Measurements from ENCODE around the gene SCAF1. TPM values are rescaled to one million over a fixed set of nuclear protein-coding genes. Genes with fewer than 3 reads are reported as not detected.

The SCAF1 gene
- total and polyA plus RNA-seq, 10 of the 15 experiments (the other 5 are each of a cell fraction or from before 2014, with no cell fraction given), result 0.18 to 77.0 (median 5.3) TPM

GRCh38 chr19:49631610-49632192, 10.3 kb upstream of the SCAF1 start:
- Histone ChIP-seq H4K20me1 (ENCODE audit: control insufficient read depth, insufficient read depth) (no peaks in the 10 kb centered on the region), H3K4me1 (ENCODE audit: control insufficient read depth, insufficient read depth, low read length) (no peaks in the 10 kb centered on the region), H3K9ac (ENCODE audit: control insufficient read depth, insufficient read depth, low read length) (no peak overlapping the region), H3K9me3 (replicated peaks; ENCODE audit: control insufficient read depth, insufficient read depth, low read length) (no peaks in the 10 kb centered on the region), H3K4me2 (ENCODE audit: control insufficient read depth, insufficient read depth) (no peak overlapping the region), H3K36me3 (ENCODE audit: control insufficient read depth in 2 of 2, insufficient read depth in 2 of 2, low read length in 1 of 2) (peaks cover under 1 to 2% of the 10 kb centered on the region in 2 experiments; a peak in 1 of 4 replicates), H3K27ac (ENCODE audit: control insufficient read depth, insufficient read depth) (no peak overlapping the region), H3K27me3 (replicated peaks in 1 of 2; ENCODE audit: control insufficient read depth in 2 of 2, insufficient read depth in 2 of 2, low read length in 1 of 2) (no peaks in the 10 kb centered on the region), H3K4me3 (no peak overlapping the region), H2AFZ (ENCODE audit: control insufficient read depth, low read depth, low read length) (no peak overlapping the region), H3K79me2 (ENCODE audit: control insufficient read depth, insufficient read depth, low read length) (no peaks in the 10 kb centered on the region)
- ChIA-PET CTCF (interaction anchor here (0.5 to 1.4 kb wide), 3 partner anchors 9 to 49 kb away, joined by 3 to 4 read pairs (median 4); partner anchors contain the start of gene RRAS), POLR2A (no interaction called here), SMC1A (ENCODE audit: uncharacterized antibody, unreplicated experiment) (no interaction called here), RAD21 (ENCODE audit: unreplicated experiment) (no interaction called here)
- no TSS peak for BruUV-seq (replicated peaks)
- TF ChIP-seq MEF2B (IDR thresholded peaks at IDR 0.05; ENCODE audit: partially characterized antibody, poor library complexity, severe bottlenecking) (no peak), RELA (IDR thresholded peaks at IDR 0.05; ENCODE audit: borderline replicate concordance, partially characterized antibody) (no peak), CBFB (IDR thresholded peaks at IDR 0.05; ENCODE audit: low read depth) (no peak), CHD1 (IDR thresholded peaks at IDR 0.05; ENCODE audit: low read depth, low read length) (no peak)
- WGBS (ENCODE audit: insufficient coverage, insufficient replicate concordance, low lambda C conversion rate, missing lambda C conversion rate), result 95% methylated on average over 19 of the region's 19 CpGs
- in situ Hi-C loops (cut with MboI) (no loop called here), intact Hi-C loops (cut with micrococcal nuclease; ENCODE audit: unreplicated experiment) (no loop called here)
- DNase-seq (ENCODE audit: low read depth, low spot score), result no peak
- no peak for ATAC-seq
- no peak for FAIRE-seq

- ChIA-PET POLR2A (interaction anchor here (0.6 kb wide), 2 partner anchors 14 to 457 kb away, joined by 3 read pairs; no protein-coding TSS in a partner anchor), RAD21 (ENCODE audit: unreplicated experiment) (no interaction called here), SMC1A (ENCODE audit: uncharacterized antibody, unreplicated experiment) (no interaction called here), CTCF (no interaction called here)
- in situ Hi-C loops (cut with MboI), result no loop called here
- Histone ChIP-seq H3K4me1 (ENCODE audit: control insufficient read depth, insufficient read depth, low read length) (no peaks in the 10 kb centered on the region), H3K27ac (ENCODE audit: control insufficient read depth, insufficient read depth) (no peak overlapping the region), H3K79me2 (ENCODE audit: control insufficient read depth, insufficient read depth, low read length) (no peaks in the 10 kb centered on the region), H3K9ac (ENCODE audit: control insufficient read depth, insufficient read depth, low read length) (no peak overlapping the region), H2AFZ (ENCODE audit: control insufficient read depth, low read depth, low read length) (no peak overlapping the region), H3K27me3 (replicated peaks in 1 of 2; ENCODE audit: control insufficient read depth in 2 of 2, insufficient read depth in 2 of 2, low read length in 1 of 2) (no peaks in the 10 kb centered on the region), H3K36me3 (ENCODE audit: control insufficient read depth in 2 of 2, insufficient read depth in 2 of 2, low read length in 1 of 2) (no peaks in the 10 kb centered on the region), H4K20me1 (ENCODE audit: control insufficient read depth, insufficient read depth) (no peaks in the 10 kb centered on the region), H3K4me2 (ENCODE audit: control insufficient read depth, insufficient read depth) (no peak overlapping the region), H3K4me3 (no peak overlapping the region), H3K9me3 (replicated peaks; ENCODE audit: control insufficient read depth, insufficient read depth, low read length) (no peaks in the 10 kb centered on the region)
- BruUV-seq (replicated peaks), result no TSS peak
- DNase-seq (ENCODE audit: low read depth, low spot score), result no peak
- intact Hi-C loops (cut with micrococcal nuclease; ENCODE audit: unreplicated experiment), result no loop called here
- FAIRE-seq, result no peak
- no peak for ATAC-seq
- WGBS (ENCODE audit: insufficient coverage, insufficient replicate concordance, low lambda C conversion rate, missing lambda C conversion rate), result 50% methylated on average over 5 of the region's 5 CpGs
- TF ChIP-seq TCF3 (IDR thresholded peaks at IDR 0.05; ENCODE audit: borderline replicate concordance, insufficient read depth, low read depth, low read length) (no peak), ZNF622 (IDR thresholded peaks at IDR 0.05) (no peak), BMI1 (IDR thresholded peaks at IDR 0.05; ENCODE audit: borderline replicate concordance) (no peak), ETV6 (conservative IDR thresholded peaks at IDR 0.05 in 1 of 2, IDR thresholded peaks at IDR 0.05 in 1 of 2; ENCODE audit: borderline replicate concordance in 1 of 2, low read depth in 1 of 2) (no peak), USF2 (IDR thresholded peaks at IDR 0.05; ENCODE audit: borderline replicate concordance, low read depth, low read length) (no peak), ZNF592 (IDR thresholded peaks at IDR 0.05) (no peak), SP1 (IDR thresholded peaks at IDR 0.05; ENCODE audit: low read depth, low read length) (no peak)
Measured at GRCh38 chr19:49632576-49632975, 9.4 kb upstream of the SCAF1 start.
